Fibroblast of pulmonary artery (primary cell): ENCODE data around the gene TMCC2.

Experiments used
- DNase-seq: peaks from one replicate; pipeline ENCODE4 v3.0.0-alpha.2; 2010; ENCODE audit warnings: low read depth
- H3K4me3 ChIP-seq: replicated peaks from 2 replicates; pipeline ENCODE4 v1.5.1; 2011; ENCODE audit warnings: low read depth, mild to moderate bottlenecking, control low read depth, low read length, moderate library complexity
- CTCF ChIP-seq: IDR thresholded peaks from 2 replicates; pipeline ENCODE4 v1.5.1; 2011; ENCODE audit warnings: mild to moderate bottlenecking, control low read depth, low read length, inconsistent platforms; ENCODE audit errors: missing control alignments

TMCC2 gene

GRCh38 chr1:205259998-205260397 is 32.3 kb downstream of the TMCC2 start:
- TF ChIP-seq CTCF = no peak

GRCh38 chr1:205260948-205261732 is 33.4 kb downstream of the TMCC2 start:
- peak; percentile 75 for DNase-seq
- no peak for TF ChIP-seq CTCF
- H3K4me3 ChIP-seq = no peak overlapping the region

More at GRCh38 chr1:205259998-205260397, 32.3 kb downstream of the TMCC2 start:
- DNase-seq = no peak
- no peak overlapping the region for H3K4me3 ChIP-seq

GRCh38 chr1:205261946-205262691 is 34.4 kb downstream of the TMCC2 start:
- TF ChIP-seq CTCF = no peak

GRCh38 chr1:205262731-205263171 is 35.0 kb downstream of the TMCC2 start:
- no peak overlapping the region for H3K4me3 ChIP-seq
- TF ChIP-seq CTCF = no peak
- no peak for DNase-seq

More at GRCh38 chr1:205261946-205262691, 34.4 kb downstream of the TMCC2 start:
- peak; percentile 40 for DNase-seq
- no peak overlapping the region for H3K4me3 ChIP-seq

- DNase-seq = peak; percentile 39
- H3K4me3 ChIP-seq = no peak overlapping the region
- TF ChIP-seq CTCF = no peak
Measured at GRCh38 chr1:205263580-205264190, 35.9 kb downstream of the TMCC2 start.

- no peak for DNase-seq
- TF ChIP-seq CTCF = no peak
Measured at GRCh38 chr1:205266611-205267305, 39.0 kb downstream of the TMCC2 start.

More at GRCh38 chr1:205266611-205267305, 39.0 kb downstream of the TMCC2 start:
- no peak overlapping the region for H3K4me3 ChIP-seq
